Skeletal muscle tissue (tissue), 4 donors: ENCODE data around the gene ATP6V1B1. TPM values are rescaled to one million over a fixed set of nuclear protein-coding genes. Genes with fewer than 3 reads are reported as not detected.

Source experiments
- H3K27ac ChIP-seq: one replicate; pipeline ENCODE4 v1.7.0; 2013; ENCODE audit warnings: mild to moderate bottlenecking, low read depth, low read length, inconsistent platforms
- H3K27me3 ChIP-seq, 3 donors: one replicate each; pipeline ENCODE4 v1.7.0; 2013; ENCODE audit warnings: low read length in 3 of 3; ENCODE audit not compliant: control insufficient read depth in 3 of 3, insufficient read depth in 3 of 3
- H3K36me3 ChIP-seq, 3 donors: one replicate each; pipeline ENCODE4 v1.7.0; 2013; ENCODE audit warnings: low read length in 3 of 3; ENCODE audit not compliant: control insufficient read depth in 3 of 3, insufficient read depth in 3 of 3
- H3K4me1 ChIP-seq, 3 donors: one replicate each; pipeline ENCODE4 v1.7.0; 2013; ENCODE audit warnings: low read length in 3 of 3, mild to moderate bottlenecking in 3 of 3; ENCODE audit not compliant: control insufficient read depth in 3 of 3, insufficient read depth in 3 of 3
- H3K4me3 ChIP-seq, 3 donors: one replicate each; pipeline ENCODE4 v1.7.0; 2013; ENCODE audit warnings: low read length in 3 of 3
- H3K9ac ChIP-seq, 3 donors: one replicate each; pipeline ENCODE4 v1.7.0; 2013; ENCODE audit warnings: low read length in 3 of 3, mild to moderate bottlenecking in 3 of 3, moderate library complexity in 2 of 3, low read depth in 1 of 3
- H3K9me3 ChIP-seq, 3 donors: one replicate each; pipeline ENCODE4 v1.7.0; 2013; ENCODE audit warnings: low read length in 3 of 3; ENCODE audit not compliant: control insufficient read depth in 3 of 3
- total RNA-seq: library from RNA; depleted of rRNA; stranded (reverse); fragments of >200 nt; gene quantifications from one replicate; pipeline ENCODE4 v1.2.3, GENCODE V29; 2014
- donor health status: Osteomylitis.

The ATP6V1B1 gene
- total RNA-seq, 1 donor from 2014 or later = 1.6 TPM

DNA sequence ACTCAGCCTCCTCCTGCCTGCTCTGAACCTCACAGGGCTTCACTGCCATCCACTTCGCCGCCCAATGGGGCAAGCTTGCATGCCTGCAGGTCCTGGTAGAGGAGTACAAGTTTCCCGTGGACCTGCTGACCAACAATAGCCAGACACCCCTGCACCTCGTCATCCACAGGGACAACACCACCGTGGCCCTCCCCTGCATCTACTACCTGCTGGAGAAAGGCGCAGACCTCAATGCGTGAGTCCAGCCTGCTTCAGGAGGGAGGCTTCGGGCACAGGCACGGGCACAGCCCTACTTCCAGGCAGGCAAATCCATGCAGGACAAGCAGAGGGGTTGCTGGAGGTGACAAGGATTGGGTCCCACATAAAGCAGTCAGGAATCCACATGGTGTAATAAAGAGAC is 43.9 kb downstream of the ATP6V1B1 start:
- H3K4me1 ChIP-seq = peaks cover 3 to 14% (median 7%) of the 10 kb centered on the region in 3 donors
- H3K9ac ChIP-seq = no peak overlapping the region
- H3K27ac ChIP-seq = no peak overlapping the region
- H3K4me3 ChIP-seq = no peak overlapping the region
- peaks cover 0 to 3% (median under 1%) of the 10 kb centered on the region in 3 donors for H3K36me3 ChIP-seq
- peaks cover 0 to under 1% (median 0%) of the 10 kb centered on the region in 3 donors for H3K27me3 ChIP-seq
- H3K9me3 ChIP-seq = no peaks in the 10 kb centered on the region

- Histone ChIP-seq H3K4me3 (no peak overlapping the region), H3K27ac (no peak overlapping the region), H3K9me3 (no peaks in the 10 kb centered on the region), H3K4me1 (peaks cover 3 to 14% (median 7%) of the 10 kb centered on the region in 3 donors), H3K36me3 (peaks cover 9 to 15% (median 13%) of the 10 kb centered on the region in 3 donors), H3K9ac (no peak overlapping the region), H3K27me3 (no peaks in the 10 kb centered on the region)
These were observed 45.7 kb downstream of the ATP6V1B1 start for GRCh38 chr2:70981421-70981820.

DNA sequence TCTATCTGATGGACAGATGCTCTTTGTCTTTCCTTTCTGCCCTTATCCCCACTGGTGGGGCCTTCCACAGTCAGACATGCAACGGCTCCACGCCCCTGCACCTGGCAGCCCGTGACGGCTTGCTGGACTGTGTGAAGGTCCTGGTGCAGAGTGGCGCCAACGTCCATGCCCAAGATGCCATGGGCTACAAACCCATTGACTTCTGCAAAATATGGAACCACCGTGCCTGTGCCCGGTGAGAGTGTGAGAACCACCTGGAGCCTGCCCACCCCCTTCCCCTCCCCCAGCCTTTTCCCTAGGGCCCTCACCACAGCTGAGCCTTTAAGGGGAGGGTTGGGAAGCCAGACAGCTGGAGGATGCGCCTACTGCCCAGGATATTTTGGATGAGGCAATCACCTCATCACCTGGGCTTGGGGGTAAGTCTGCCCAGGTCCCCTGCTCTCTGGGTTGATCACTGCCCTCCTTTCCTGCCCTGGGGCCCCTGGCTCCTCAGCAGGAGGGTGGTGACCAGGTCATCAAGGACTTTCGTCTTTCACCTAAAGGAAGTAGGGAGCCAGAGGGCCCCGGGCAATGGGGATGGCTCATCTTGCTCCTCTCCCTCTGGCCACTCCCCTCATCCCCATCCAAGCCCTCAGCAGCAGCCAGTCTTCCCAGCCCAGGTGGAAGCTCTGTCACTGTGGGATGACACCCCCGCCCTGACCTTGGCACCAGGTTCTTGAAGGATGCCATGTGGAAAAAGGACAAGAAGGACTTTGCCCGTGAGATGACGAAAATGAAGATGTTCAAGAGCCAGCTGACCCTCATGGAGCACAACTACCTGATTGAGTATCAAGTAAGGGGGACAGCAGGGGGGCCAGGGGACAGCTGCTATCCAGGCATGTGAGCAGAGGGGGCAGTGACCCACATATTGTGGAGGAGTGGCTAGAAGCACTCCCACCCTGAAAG is 46.4 kb downstream of the ATP6V1B1 start:
- H3K4me1 ChIP-seq = peaks cover 7 to 19% (median 14%) of the 10 kb centered on the region in 3 donors
- H3K9ac ChIP-seq = no peak overlapping the region
- H3K27ac ChIP-seq = no peak overlapping the region
- no peaks in the 10 kb centered on the region for H3K27me3 ChIP-seq
- H3K36me3 ChIP-seq = peaks cover 16 to 21% (median 20%) of the 10 kb centered on the region in 3 donors
- no peaks in the 10 kb centered on the region for H3K9me3 ChIP-seq
- H3K4me3 ChIP-seq = no peak overlapping the region

DNA sequence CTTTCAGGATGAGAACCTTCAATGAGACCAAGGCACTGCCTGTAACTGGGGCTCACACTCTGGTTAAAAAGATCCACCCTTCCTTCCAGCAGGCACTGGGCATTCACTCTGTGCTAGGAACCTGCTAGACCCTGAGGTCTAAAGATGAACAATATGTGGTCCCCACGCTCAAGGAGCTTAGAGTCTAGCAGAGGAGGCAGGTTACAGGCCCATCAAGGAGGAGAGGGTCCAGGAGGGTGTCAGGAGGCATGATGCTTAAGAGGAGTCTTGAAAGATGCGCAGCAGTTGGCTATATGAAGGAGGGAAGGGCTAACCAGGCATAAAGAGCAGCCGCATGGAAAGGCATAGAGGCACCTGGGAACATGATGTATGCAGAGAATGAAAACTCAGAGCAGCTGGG is 47.3 kb downstream of the ATP6V1B1 start:
- H3K4me1 ChIP-seq = peaks cover 9 to 14% (median 10%) of the 10 kb centered on the region in 3 donors
- H3K27ac ChIP-seq = no peak overlapping the region

GRCh38 chr2:70983506-70984227 is 48.0 kb downstream of the ATP6V1B1 start:
- Histone ChIP-seq H3K27me3 (no peaks in the 10 kb centered on the region), H3K4me1 (peaks cover 12 to 15% (median 14%) of the 10 kb centered on the region in 3 donors), H3K36me3 (peaks cover 30 to 33% (median 32%) of the 10 kb centered on the region in 3 donors), H3K9me3 (no peaks in the 10 kb centered on the region), H3K27ac (no peak overlapping the region), H3K4me3 (no peak overlapping the region), H3K9ac (no peak overlapping the region)

More for the DNA sequence above, 47.3 kb downstream of the ATP6V1B1 start:
- H3K36me3 ChIP-seq = peaks cover 23 to 26% (median 26%) of the 10 kb centered on the region in 3 donors
- H3K9ac ChIP-seq = peak overlapping the region in 1 of 3 donors; percentile 2
- no peaks in the 10 kb centered on the region for H3K27me3 ChIP-seq
- no peak overlapping the region for H3K4me3 ChIP-seq
- H3K9me3 ChIP-seq = no peaks in the 10 kb centered on the region

GRCh38 chr2:70984228-70984575 is 48.5 kb downstream of the ATP6V1B1 start:
- Histone ChIP-seq H3K4me3 (no peak overlapping the region), H3K36me3 (peaks cover 35 to 38% (median 38%) of the 10 kb centered on the region in 3 donors), H3K9ac (no peak overlapping the region), H3K27me3 (no peaks in the 10 kb centered on the region), H3K4me1 (peaks cover 12 to 14% (median 13%) of the 10 kb centered on the region in 3 donors), H3K9me3 (no peaks in the 10 kb centered on the region), H3K27ac (no peak overlapping the region)

- H3K4me1 ChIP-seq = peaks cover 12 to 14% (median 13%) of the 10 kb centered on the region in 3 donors
These were observed 49.0 kb downstream of the ATP6V1B1 start for GRCh38 chr2:70984576-70985282.

GRCh38 chr2:70985283-70985688 is 49.6 kb downstream of the ATP6V1B1 start:
- no peaks in the 10 kb centered on the region for H3K27me3 ChIP-seq
- H3K27ac ChIP-seq = no peak overlapping the region
- peaks cover 12 to 14% (median 13%) of the 10 kb centered on the region in 3 donors for H3K4me1 ChIP-seq
- H3K36me3 ChIP-seq = peaks cover 44 to 49% (median 45%) of the 10 kb centered on the region in 3 donors
- no peak overlapping the region for H3K4me3 ChIP-seq
- H3K9ac ChIP-seq = no peak overlapping the region
- H3K9me3 ChIP-seq = no peaks in the 10 kb centered on the region

More at GRCh38 chr2:70984576-70985282, 49.0 kb downstream of the ATP6V1B1 start:
- Histone ChIP-seq H3K9me3 (no peaks in the 10 kb centered on the region), H3K9ac (no peak overlapping the region), H3K27ac (no peak overlapping the region), H3K4me3 (no peak overlapping the region), H3K27me3 (no peaks in the 10 kb centered on the region), H3K36me3 (peaks cover 38 to 43% (median 40%) of the 10 kb centered on the region in 3 donors)

- H3K9ac ChIP-seq = no peak overlapping the region
- no peaks in the 10 kb centered on the region for H3K9me3 ChIP-seq
- no peak overlapping the region for H3K27ac ChIP-seq
- no peak overlapping the region for H3K4me3 ChIP-seq
- H3K36me3 ChIP-seq = peaks cover 49 to 52% (median 50%) of the 10 kb centered on the region in 3 donors
- H3K4me1 ChIP-seq = peaks cover 12 to 14% (median 13%) of the 10 kb centered on the region in 3 donors
- no peaks in the 10 kb centered on the region for H3K27me3 ChIP-seq
These were observed 50.3 kb downstream of the ATP6V1B1 start for GRCh38 chr2:70985956-70986355.
